ENCODE results near the gene AFDN. TPM values are rescaled to one million over a fixed set of nuclear protein-coding genes. Genes with fewer than 3 reads are reported as not detected.

The AFDN gene
- total and polyA plus RNA-seq, 2 of the 8 experiments (the other 6 are each of a cell fraction or from before 2014, with no cell fraction given): 53.4 to 192 TPM

DNA sequence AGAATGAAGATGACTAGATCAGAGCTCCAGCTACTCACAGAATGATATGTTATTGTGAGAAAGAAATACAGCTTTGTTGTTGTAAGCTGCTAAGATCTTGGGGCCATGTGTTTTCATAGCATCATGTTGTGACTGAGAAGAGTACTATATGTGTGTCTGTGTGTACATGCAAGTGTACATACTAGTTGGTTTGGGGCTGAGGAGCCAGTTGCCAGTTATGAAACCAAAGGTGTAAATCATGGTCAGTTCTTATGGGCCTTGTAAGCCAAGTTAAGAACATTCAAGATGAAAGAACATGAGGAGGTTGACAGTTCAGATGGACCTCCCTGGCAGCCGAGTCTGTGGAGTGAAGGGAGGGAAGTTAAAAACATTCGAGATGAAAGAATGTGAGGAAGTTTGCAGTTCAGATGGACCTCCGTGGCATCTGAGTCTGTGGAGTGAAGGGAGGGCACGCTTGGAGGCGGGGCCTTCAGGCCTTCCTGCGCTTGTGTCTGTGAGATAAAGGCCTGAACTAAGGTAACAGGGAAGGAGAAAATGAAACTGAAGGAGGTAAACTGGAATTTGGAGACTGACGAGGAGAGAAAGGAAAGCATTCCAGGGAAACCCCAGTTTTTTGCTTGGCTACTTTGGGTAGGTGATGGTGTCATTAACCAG is 13.9 kb downstream of the AFDN start:
- Histone ChIP-seq H3K23ac (ENCODE audit: insufficient read length) (no peak overlapping the region), H3K9me3 (ENCODE audit: insufficient read depth in 2 of 2, low read depth in 1 of 2, low read length in 1 of 2) (no peaks in the 10 kb centered on the region), H3K79me2 (ENCODE audit: control insufficient read depth in 1 of 2, insufficient read depth in 2 of 2, low read length in 2 of 2) (peaks cover 40 to 100% of the 10 kb centered on the region in 2 experiments), H2BK12ac (ENCODE audit: low read depth, low read length) (no peak overlapping the region), H4K91ac (replicated peaks; ENCODE audit: insufficient read length, low read length) (no peak overlapping the region), H4K8ac (ENCODE audit: extremely low read depth, insufficient read depth, low read length) (no peak overlapping the region), H3K4me3 (ENCODE audit: extremely low read depth in 1 of 4, insufficient read depth in 2 of 4, low read depth in 3 of 4, low read length in 4 of 4) (no peak overlapping the region), H3K79me1 (ENCODE audit: low read depth, low read length) (peaks cover 6% of the 10 kb centered on the region; the same call in 1 of the 2 replicates), H3K23me2 (ENCODE audit: low read depth, low read length) (no peaks in the 10 kb centered on the region), H3K4me1 (replicated peaks in 1 of 4; ENCODE audit: control insufficient read depth in 3 of 4, insufficient read depth in 4 of 4, low read length in 3 of 4) (peaks cover 2 to 22% (median 16%) of the 10 kb centered on the region in 4 experiments; a peak in 6 of 7 replicates), H3K27ac (ENCODE audit: low read depth, low read length) (no peak overlapping the region), H3K27me3 (replicated peaks in 1 of 4; ENCODE audit: control insufficient read depth in 3 of 4, extremely low read depth in 1 of 4, insufficient read depth in 3 of 4, low read length in 3 of 4) (no peaks in the 10 kb centered on the region), H4K5ac (ENCODE audit: insufficient read length, low read depth, low read length) (no peak overlapping the region), H2BK120ac (replicated peaks; ENCODE audit: low read depth, low read length) (no peak overlapping the region), H2AFZ (ENCODE audit: low read length) (no peak overlapping the region), H2BK20ac (ENCODE audit: low read length) (no peak overlapping the region), H3K4me2 (ENCODE audit: insufficient read depth in 1 of 2, low read depth in 2 of 2, low read length in 2 of 2) (no peak overlapping the region; a peak in 2 of 4 replicates), H2AK5ac (ENCODE audit: low read depth, low read length) (no peak overlapping the region), H3K56ac (replicated peaks; ENCODE audit: insufficient read length, low read depth, low read length) (no peak overlapping the region), H3K36me3 (ENCODE audit: control insufficient read depth in 2 of 4, insufficient read depth in 4 of 4, low read length in 3 of 4) (no peaks in the 10 kb centered on the region; a peak in 1 of 8 replicates), H3K4ac (replicated peaks; ENCODE audit: insufficient read length, low read depth, low read length) (no peak overlapping the region), H3K18ac (ENCODE audit: extremely low read depth, low read length) (no peak overlapping the region), H4K20me1 (replicated peaks in 1 of 2; ENCODE audit: control insufficient read depth in 1 of 2, insufficient read depth in 2 of 2, low read length in 2 of 2) (peaks cover 21 to 23% of the 10 kb centered on the region in 2 experiments), H3K14ac (ENCODE audit: insufficient read length) (no peak overlapping the region), H2BK5ac (ENCODE audit: low read depth, low read length) (no peak overlapping the region), H2BK15ac (ENCODE audit: low read length) (no peak overlapping the region), H3K9ac (replicated peaks in 1 of 4; ENCODE audit: extremely low read depth in 1 of 4, low read depth in 3 of 4, low read length in 3 of 4) (no peak overlapping the region)
- ChIA-PET CTCF (ENCODE audit: partially characterized antibody) (interaction anchor here (1.0 to 1.4 kb wide), 2 partner anchors 20 to 45 kb away, joined by 3 to 4 read pairs; no protein-coding TSS in a partner anchor), POLR2A (ENCODE audit: partially characterized antibody) (no interaction called here)
- no peak for DNase-seq (ENCODE audit: low read depth in 1 of 2, low spot score in 2 of 2)
- FAIRE-seq: no peak
- WGBS, 2 experiments (ENCODE audit: extremely low coverage in 1 of 2, insufficient coverage in 1 of 2, insufficient read length in 1 of 2, insufficient replicate concordance in 2 of 2, low coverage in 1 of 2, low lambda C conversion rate in 2 of 2, missing lambda C conversion rate in 1 of 2): 71% methylated on average over 7 of the region's 7 CpGs; no CpG with 5 or more reads in 1 of the 2 experiments
- TF ChIP-seq, protein P1, sequence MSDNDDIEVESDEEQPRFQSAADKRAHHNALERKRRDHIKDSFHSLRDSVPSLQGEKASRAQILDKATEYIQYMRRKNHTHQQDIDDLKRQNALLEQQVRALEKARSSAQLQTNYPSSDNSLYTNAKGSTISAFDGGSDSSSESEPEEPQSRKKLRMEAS (IDR thresholded peaks at IDR 0.05): no peak
- TF ChIP-seq RAD21 (IDR thresholded peaks at IDR 0.05 in 1 of 2, conservative IDR thresholded peaks at IDR 0.05 in 1 of 2; ENCODE audit: low read depth in 2 of 2, low read length in 2 of 2): no peak
- TF ChIP-seq SRF (IDR thresholded peaks at IDR 0.05; ENCODE audit: low read depth, low read length): no peak
- no peak for TF ChIP-seq SP4 (IDR thresholded peaks at IDR 0.05; ENCODE audit: low read length)
- TF ChIP-seq FOSL1 (IDR thresholded peaks at IDR 0.05; ENCODE audit: insufficient read depth, low read depth, low read length): no peak
- no peak for TF ChIP-seq SIRT6 (IDR thresholded peaks at IDR 0.05; ENCODE audit: low read length)
- TF ChIP-seq CBX8 (IDR thresholded peaks at IDR 0.05; ENCODE audit: borderline replicate concordance, low read depth, low read length): no peak
- TF ChIP-seq, protein P2, sequence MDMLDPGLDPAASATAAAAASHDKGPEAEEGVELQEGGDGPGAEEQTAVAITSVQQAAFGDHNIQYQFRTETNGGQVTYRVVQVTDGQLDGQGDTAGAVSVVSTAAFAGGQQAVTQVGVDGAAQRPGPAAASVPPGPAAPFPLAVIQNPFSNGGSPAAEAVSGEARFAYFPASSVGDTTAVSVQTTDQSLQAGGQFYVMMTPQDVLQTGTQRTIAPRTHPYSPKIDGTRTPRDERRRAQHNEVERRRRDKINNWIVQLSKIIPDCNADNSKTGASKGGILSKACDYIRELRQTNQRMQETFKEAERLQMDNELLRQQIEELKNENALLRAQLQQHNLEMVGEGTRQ (IDR thresholded peaks at IDR 0.05; ENCODE audit: low read length): no peak
- TF ChIP-seq GTF2F1 (IDR thresholded peaks at IDR 0.05; ENCODE audit: borderline replicate concordance, low read depth, low read length): no peak
- no peak for TF ChIP-seq HDAC2 (IDR thresholded peaks at IDR 0.05; ENCODE audit: borderline replicate concordance in 1 of 2, low read depth in 2 of 2, low read length in 2 of 2)
- TF ChIP-seq TAF1 (IDR thresholded peaks at IDR 0.05; ENCODE audit: low read depth, low read length): no peak

Data from H1 (cell line).